B cell (primary cell): ENCODE measurements around the gene PPP3CA. TPM values are rescaled to one million over a fixed set of nuclear protein-coding genes. Genes with fewer than 3 reads are reported as not detected.

Experiments
- ATAC-seq: fragments of 200-7000 bp; cut with Tn5 transposase; one replicate; pipeline ENCODE4 v1.10.0; 2021; ENCODE audit warnings: low read depth, mild to moderate bottlenecking, moderate number of reproducible peaks, moderate library complexity
- CTCF ChIA-PET: fragments of 350-600 bp; sonication (Branson Sonifier 250); formaldehyde crosslinking; loops from one replicate; lab custom pipeline; 2021; ENCODE audit warnings: antibody characterized with exemption, inconsistent platforms; lab: Charles Lee
- POLR2A ChIA-PET: fragments of 350-600 bp; sonication (Branson Sonifier 250); formaldehyde crosslinking; loops from one replicate; lab custom pipeline; 2021; ENCODE audit warnings: antibody characterized with exemption; lab: Charles Lee
- DNase-seq: peaks from one replicate; pipeline ENCODE4 v3.0.0; 2013
- H2AFZ ChIP-seq: 2 replicates; pipeline ENCODE4 v1.6.1; 2012; ENCODE audit warnings: mild to moderate bottlenecking, low read depth, low read length; ENCODE audit not compliant: insufficient read depth, poor library complexity, severe bottlenecking
- H3K27ac ChIP-seq, 2 donors: 1 replicate in 1 of 2; 2 replicates in 1 of 2; pipeline ENCODE4 v1.5.1; 2012 to 2013; ENCODE audit warnings: low read length in 2 of 2, mild to moderate bottlenecking in 2 of 2, moderate library complexity in 1 of 2
- H3K27me3 ChIP-seq, 4 experiments: fragments of 200-600 bp in 1 of 4; sonication (generic) in 1 of 4; replicated peaks in 1 of 4; 1 replicate in 2 of 4; 2 replicates in 2 of 4; pipeline versions ENCODE4 v1.6.1 to v1.7.0; 2013 to 2016; ENCODE audit warnings: low read length in 3 of 4, mild to moderate bottlenecking in 2 of 4, mixed read lengths in 1 of 4, moderate library complexity in 1 of 4; ENCODE audit not compliant: insufficient read depth in 4 of 4, control insufficient read depth in 3 of 4; ENCODE audit errors: control extremely low read depth in 1 of 4
- H3K36me3 ChIP-seq, 2 experiments: replicated peaks in 1 of 2; 1 replicate in 1 of 2; 2 replicates in 1 of 2; pipeline versions ENCODE4 v1.6.1 to v1.7.1; 2013; ENCODE audit warnings: low read length in 1 of 2; ENCODE audit not compliant: insufficient read depth in 2 of 2, control insufficient read depth in 1 of 2; ENCODE audit errors: control extremely low read depth in 1 of 2, extremely low read depth in 1 of 2
- H3K4me1 ChIP-seq, 2 donors: fragments of 200-600 bp in 1 of 2; sonication (generic) in 1 of 2; 1 replicate in 1 of 2; 2 replicates in 1 of 2; pipeline versions ENCODE4 v1.5.1 to v1.6.1; 2013 to 2017; ENCODE audit warnings: low read length in 2 of 2; ENCODE audit not compliant: control insufficient read depth in 2 of 2, insufficient read depth in 2 of 2
- H3K4me2 ChIP-seq: replicated peaks from 2 replicates; pipeline ENCODE3; 2012; ENCODE audit warnings: mild to moderate bottlenecking, low read depth, low read length; ENCODE audit not compliant: poor library complexity, severe bottlenecking
- H3K4me3 ChIP-seq, 5 experiments: fragments of 200-600 bp in 1 of 5; sonication (generic) in 1 of 5; 1 replicate in 3 of 5; 2 replicates in 2 of 5; pipeline versions ENCODE4 v1.5.1 to v1.7.0; 2011 to 2016; ENCODE audit warnings: low read length in 4 of 5, mild to moderate bottlenecking in 4 of 5, low read depth in 2 of 5, control low read depth in 1 of 5, moderate library complexity in 1 of 5; ENCODE audit not compliant: insufficient read depth in 1 of 5; ENCODE audit errors: control extremely low read depth in 1 of 5, extremely low read depth in 1 of 5
- H3K79me2 ChIP-seq: fragments of 200-600 bp; sonication (generic); one replicate; pipeline ENCODE4 v1.6.0; 2016; ENCODE audit warnings: low read length; ENCODE audit not compliant: control insufficient read depth, insufficient read depth
- H3K9ac ChIP-seq: fragments of 200-600 bp; sonication (generic); 2 replicates; pipeline ENCODE4 v1.6.1; 2017; ENCODE audit warnings: mild to moderate bottlenecking, low read length, moderate library complexity
- H3K9me3 ChIP-seq, 3 donors: one replicate each; pipeline versions ENCODE4 v1.6.1 to v1.7.1; 2013; ENCODE audit warnings: low read length in 2 of 3; ENCODE audit not compliant: control insufficient read depth in 2 of 3, insufficient read depth in 1 of 3; ENCODE audit errors: control extremely low read depth in 1 of 3
- H4K20me1 ChIP-seq: 2 replicates; pipeline ENCODE4 v1.6.0; 2012; ENCODE audit warnings: mild to moderate bottlenecking, low read length; ENCODE audit not compliant: insufficient read depth, control insufficient read depth, poor library complexity, severe bottlenecking
- H3K27ac Mint-ChIP-seq: one replicate; pipeline ENCODE4 v1.8.0; 2021; ENCODE audit warnings: mixed read lengths
- H3K27me3 Mint-ChIP-seq: one replicate; pipeline ENCODE4 v1.8.0; 2021; ENCODE audit warnings: mixed read lengths
- H3K4me1 Mint-ChIP-seq: one replicate; pipeline ENCODE4 v1.8.0; 2021; ENCODE audit warnings: mixed read lengths
- H3K4me3 Mint-ChIP-seq: one replicate; pipeline ENCODE4 v1.8.0; 2021; ENCODE audit warnings: mixed read lengths
- H3K9me3 Mint-ChIP-seq: one replicate; pipeline ENCODE4 v1.8.0; 2022; ENCODE audit warnings: mixed read lengths; ENCODE audit not compliant: insufficient read depth
- CTCF ChIP-seq: fragments of 200-600 bp; IDR thresholded peaks from one replicate; pipeline ENCODE4 v1.8.0; 2022; ENCODE audit warnings: antibody characterized with exemption, mild to moderate bottlenecking
- EZH2 ChIP-seq: IDR thresholded peaks from 2 replicates; pipeline ENCODE4 v1.6.1; 2012; ENCODE audit warnings: borderline replicate concordance, low read depth, mild to moderate bottlenecking, moderate library complexity, low read length; ENCODE audit not compliant: insufficient read depth, poor library complexity, severe bottlenecking
- WGBS: methylation state at CpG from one replicate; pipeline ENCODE4 v1.1.5; 2013; ENCODE audit warnings: missing lambda C conversion rate; ENCODE audit not compliant: insufficient coverage; 5-methylcytosine and 5-hydroxymethylcytosine counted together
- intact Hi-C: fragments of 100-400 bp; cut with micrococcal nuclease; formaldehyde crosslinking; loops from one replicate; pipeline ENCODE4 v1.10.0; 2022
- polyA plus RNA-seq: library from polyadenylated mRNA; depleted of rRNA; stranded (reverse); fragments of >200 nt; gene quantifications from 2 replicates; pipeline ENCODE4 v1.2.3, GENCODE V29; 2012
- total RNA-seq, 2 donors: library from RNA; stranded (reverse); fragments of 120-200 nt in 1 of 2; gene quantifications; 1 replicate in 1 of 2; 2 replicates in 1 of 2; pipeline versions ENCODE4 v1.2.3 to v1.2.4, GENCODE V29; 2013 to 2022

The PPP3CA gene
- total and polyA plus RNA-seq, 2 donors (not counting 1 experiment from before 2014, with no cell fraction given), result 14.3 to 85.1 TPM

DNA sequence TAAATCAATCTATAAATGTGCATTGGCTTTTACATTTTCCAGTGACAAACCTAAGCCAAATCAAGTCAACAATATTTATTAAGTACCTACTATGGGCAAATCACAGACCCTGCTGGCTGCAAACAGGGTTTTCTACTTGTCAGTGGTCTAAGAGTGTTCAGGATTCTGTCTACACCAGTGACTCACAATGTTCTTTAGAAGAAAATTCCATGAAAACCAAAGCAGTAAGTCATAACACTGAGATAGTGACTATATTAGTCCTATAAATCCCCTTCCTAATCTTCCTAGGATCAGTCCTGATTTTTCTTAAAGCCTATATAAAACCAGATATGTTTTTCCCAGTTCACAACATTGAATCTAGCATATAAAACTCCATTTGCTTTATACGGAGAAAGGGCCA lies 69.7 kb downstream of the PPP3CA start:
- TF ChIP-seq EZH2 (no peak), CTCF (no peak)
- intact Hi-C loops, result loop anchor here (5.0 kb wide), 1 partner anchor 60 kb away; no protein-coding TSS in a partner anchor
- H2AFZ ChIP-seq, result no peak overlapping the region

DNA sequence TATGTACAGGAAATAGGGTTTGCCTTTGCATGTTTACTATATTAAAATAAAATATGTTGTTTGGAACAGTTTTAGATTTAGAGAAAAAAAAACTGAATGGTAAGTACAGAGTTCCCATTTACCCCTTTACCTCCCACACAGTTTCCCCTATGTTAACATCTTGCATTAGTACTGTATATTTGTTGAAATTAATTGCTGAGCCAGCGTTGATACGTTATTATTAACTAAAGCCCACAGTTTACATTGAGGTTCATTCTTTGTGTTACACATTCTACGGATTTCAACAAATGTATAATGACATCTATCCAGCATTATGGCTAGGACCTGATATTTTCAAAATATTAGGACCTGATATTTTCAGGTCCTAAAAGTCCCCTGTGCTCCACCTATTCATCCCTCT lies 70.7 kb downstream of the PPP3CA start:
- peaks cover 65% of the 10 kb centered on the region for H3K4me1 Mint-ChIP-seq
- peaks cover 23% of the 10 kb centered on the region in 2 donors for H3K4me1 ChIP-seq
- no peak for ATAC-seq
- WGBS, result 91% methylated on average over 3 of the region's 3 CpGs
- H3K27ac ChIP-seq, result no peak overlapping the region
- TF ChIP-seq EZH2 (no peak), CTCF (no peak)
- ChIA-PET POLR2A (no interaction called here), CTCF (no interaction called here)
- H3K4me3 Mint-ChIP-seq, result no peak overlapping the region
- intact Hi-C loops, result loop anchor here (5.0 kb wide), 1 partner anchor 61 kb away; no protein-coding TSS in a partner anchor
- H3K4me2 ChIP-seq, result no peak overlapping the region
- H3K27me3 ChIP-seq, result no peaks in the 10 kb centered on the region
- no peak for DNase-seq
- no peak overlapping the region for H3K27ac Mint-ChIP-seq
- peaks cover 98% of the 10 kb centered on the region for H3K79me2 ChIP-seq
- no peak overlapping the region for H3K4me3 ChIP-seq
- H4K20me1 ChIP-seq, result peaks cover 60% of the 10 kb centered on the region
- no peak overlapping the region for H2AFZ ChIP-seq
- H3K9me3 ChIP-seq, result no peaks in the 10 kb centered on the region
- no peaks in the 10 kb centered on the region for H3K27me3 Mint-ChIP-seq
- H3K36me3 ChIP-seq, result peaks cover 0 to 4% of the 10 kb centered on the region in 2 experiments
- H3K9ac ChIP-seq, result no peak overlapping the region
- no peaks in the 10 kb centered on the region for H3K9me3 Mint-ChIP-seq

More for the DNA sequence above, 69.7 kb downstream of the PPP3CA start:
- Histone ChIP-seq H3K4me1 (peaks cover 32 to 33% of the 10 kb centered on the region in 2 donors), H3K27ac (no peak overlapping the region), H3K9me3 (no peaks in the 10 kb centered on the region), H3K4me3 (no peak overlapping the region), H3K79me2 (peaks cover 98% of the 10 kb centered on the region), H3K9ac (no peak overlapping the region), H3K27me3 (no peaks in the 10 kb centered on the region), H3K36me3 (peaks cover 0 to 4% of the 10 kb centered on the region in 2 experiments), H4K20me1 (peaks cover 63% of the 10 kb centered on the region), H3K4me2 (no peak overlapping the region)
- WGBS, result no CpG with 5 or more reads among the region's 1 CpG
- H3K27me3 Mint-ChIP-seq, result no peaks in the 10 kb centered on the region
- ATAC-seq, result no peak
- H3K27ac Mint-ChIP-seq, result no peak overlapping the region
- ChIA-PET CTCF (no interaction called here), POLR2A (no interaction called here)
- H3K4me1 Mint-ChIP-seq, result peaks cover 69% of the 10 kb centered on the region
- no peak for DNase-seq
- no peak overlapping the region for H3K4me3 Mint-ChIP-seq
- H3K9me3 Mint-ChIP-seq, result no peaks in the 10 kb centered on the region
